LNCAP (cell line): ENCODE measurements around the gene GPR146.

Experiments
- CTCF ChIP-seq: fragments of 450-650 bp; IDR thresholded peaks from 2 replicates; pipeline ENCODE4 v1.5.1; 2017; ENCODE audit warnings: mild to moderate bottlenecking

The GPR146 gene

GRCh38 chr7:1085266-1085665 lies 40.9 kb downstream of the GPR146 start:
- no peak for TF ChIP-seq CTCF

GRCh38 chr7:1085910-1086421 lies 41.6 kb downstream of the GPR146 start:
- TF ChIP-seq CTCF, result no peak

GRCh38 chr7:1086588-1087464 lies 42.5 kb downstream of the GPR146 start:
- peak; percentile 96 for TF ChIP-seq CTCF

GRCh38 chr7:1087465-1087814 lies 43.1 kb downstream of the GPR146 start:
- TF ChIP-seq CTCF, result no peak

GRCh38 chr7:1087952-1088920 lies 43.9 kb downstream of the GPR146 start, which contains the start of gene GPER1:
Gene GPER1, plus strand, starts transcription at chr7:1088113. Its CDS starts 3,616 bp downstream, at chr7:1091729.
- no peak for TF ChIP-seq CTCF

GRCh38 chr7:1090236-1090635 lies 45.9 kb downstream of the GPR146 start:
- TF ChIP-seq CTCF, result no peak
